ENCODE results near the gene HOXD9. TPM values are rescaled to one million over a fixed set of nuclear protein-coding genes. Genes with fewer than 3 reads are reported as not detected.

Gene HOXD9
- total RNA-seq, 1 experiment from 2014 or later: not detected

DNA sequence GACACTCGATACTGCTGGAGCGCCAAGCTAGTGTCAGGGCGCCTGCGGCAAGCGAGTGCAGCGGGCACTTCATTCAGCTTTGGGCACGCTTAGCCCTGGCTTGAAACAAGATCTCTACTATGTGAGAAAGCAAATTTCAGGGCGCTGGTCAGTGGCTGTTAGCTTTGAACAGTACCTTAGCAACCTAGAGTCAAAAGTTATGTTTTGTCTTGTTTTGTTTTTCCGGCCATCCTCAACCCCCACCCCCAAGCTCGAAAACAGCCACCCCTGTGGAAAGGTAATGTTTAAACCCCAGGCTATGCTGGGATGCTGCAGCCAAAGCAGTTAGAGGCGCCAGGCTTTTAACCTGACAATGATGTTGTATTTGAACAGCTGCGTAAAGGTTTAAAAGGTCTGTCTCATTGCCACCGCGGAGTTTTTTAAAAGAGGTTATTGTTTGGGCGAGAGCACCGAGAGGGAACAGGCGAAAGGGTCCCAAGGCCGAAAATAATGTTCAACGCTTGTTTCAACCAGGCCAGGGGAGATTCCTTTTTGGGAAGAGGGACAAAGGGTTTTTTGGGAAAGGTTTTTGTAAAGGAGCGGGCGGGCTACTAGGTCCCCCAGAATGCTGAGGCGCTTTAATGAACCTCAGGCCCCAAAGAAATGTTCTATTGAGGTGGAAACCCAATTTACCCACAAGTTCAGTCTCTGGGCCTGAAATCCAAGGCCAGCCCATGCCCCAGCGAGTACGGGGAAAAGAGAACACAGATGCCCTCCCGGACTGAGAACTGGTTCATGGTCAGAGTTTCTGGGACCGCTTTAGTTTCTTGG, 8.2 kb upstream of the HOXD9 start:
- Mint-ChIP-seq H3K4me1 (peaks cover 22% of the 10 kb centered on the region), H3K27ac (no peak overlapping the region), H3K4me3 (no peak overlapping the region), H3K36me3 (0 out of 2 replicates have a peak, but pooled peaks cover 7% of the 10 kb centered on the region), H3K27me3 (ENCODE audit: low read depth) (peaks cover 100% of the 10 kb centered on the region), H3K9me3 (peaks cover 4% of the 10 kb centered on the region)
- POLR2A ChIA-PET: no interaction called here
- no peak for DNase-seq (ENCODE audit: low spot score)
- CTCF ChIA-PET: interaction anchor here (1.4 to 1.7 kb wide), 3 partner anchors 13 to 26 kb away, joined by 6 to 9 read pairs (median 6); no protein-coding TSS in a partner anchor
- no peak for ATAC-seq
- TF ChIP-seq MLX (CRISPR knock-in tag; IDR thresholded peaks at IDR 0.05) (no peak), ZNF425 (CRISPR knock-in tag; conservative IDR thresholded peaks at IDR 0.05) (no peak), JUN (CRISPR knock-in tag; IDR thresholded peaks at IDR 0.05) (no peak), EMX1 (CRISPR knock-in tag; IDR thresholded peaks at IDR 0.05) (no peak), TEAD4 (CRISPR knock-in tag; IDR thresholded peaks at IDR 0.05) (no peak), ESRRA (CRISPR knock-in tag; IDR thresholded peaks at IDR 0.05; ENCODE audit: borderline replicate concordance) (no peak), IRF2 (CRISPR knock-in tag; IDR thresholded peaks at IDR 0.05; ENCODE audit: borderline replicate concordance, low read depth) (no peak), ZNF281 (CRISPR knock-in tag; IDR thresholded peaks at IDR 0.05) (no peak), JAZF1 (CRISPR knock-in tag; IDR thresholded peaks at IDR 0.05) (no peak), ZNF423 (CRISPR knock-in tag; IDR thresholded peaks at IDR 0.05) (no peak), NFE2L1 (CRISPR knock-in tag; IDR thresholded peaks at IDR 0.05) (no peak)
- TF ChIP-seq, protein P1, sequence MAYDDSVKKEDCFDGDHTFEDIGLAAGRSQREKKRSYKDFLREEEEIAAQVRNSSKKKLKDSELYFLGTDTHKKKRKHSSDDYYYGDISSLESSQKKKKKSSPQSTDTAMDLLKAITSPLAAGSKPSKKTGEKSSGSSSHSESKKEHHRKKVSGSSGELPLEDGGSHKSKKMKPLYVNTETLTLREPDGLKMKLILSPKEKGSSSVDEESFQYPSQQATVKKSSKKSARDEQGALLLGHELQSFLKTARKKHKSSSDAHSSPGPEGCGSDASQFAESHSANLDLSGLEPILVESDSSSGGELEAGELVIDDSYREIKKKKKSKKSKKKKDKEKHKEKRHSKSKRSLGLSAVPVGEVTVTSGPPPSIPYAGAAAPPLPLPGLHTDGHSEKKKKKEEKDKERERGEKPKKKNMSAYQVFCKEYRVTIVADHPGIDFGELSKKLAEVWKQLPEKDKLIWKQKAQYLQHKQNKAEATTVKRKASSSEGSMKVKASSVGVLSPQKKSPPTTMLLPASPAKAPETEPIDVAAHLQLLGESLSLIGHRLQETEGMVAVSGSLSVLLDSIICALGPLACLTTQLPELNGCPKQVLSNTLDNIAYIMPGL (CRISPR knock-in tag; IDR thresholded peaks at IDR 0.05): no peak
- TF ChIP-seq, protein P2, sequence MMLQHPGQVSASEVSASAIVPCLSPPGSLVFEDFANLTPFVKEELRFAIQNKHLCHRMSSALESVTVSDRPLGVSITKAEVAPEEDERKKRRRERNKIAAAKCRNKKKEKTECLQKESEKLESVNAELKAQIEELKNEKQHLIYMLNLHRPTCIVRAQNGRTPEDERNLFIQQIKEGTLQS (CRISPR knock-in tag; conservative IDR thresholded peaks at IDR 0.05): no peak

GRCh38 chr2:176114930-176115625, 7.4 kb upstream of the HOXD9 start:
- no peak for DNase-seq (ENCODE audit: low spot score)
- Mint-ChIP-seq H3K4me1 (peaks cover 19% of the 10 kb centered on the region), H3K27ac (no peak overlapping the region), H3K27me3 (ENCODE audit: low read depth) (peaks cover 100% of the 10 kb centered on the region), H3K9me3 (peaks cover 4% of the 10 kb centered on the region), H3K4me3 (no peak overlapping the region), H3K36me3 (0 out of 2 replicates have a peak, but pooled peaks cover 7% of the 10 kb centered on the region)
- ChIA-PET CTCF (interaction anchor here (1.5 to 1.7 kb wide), 2 partner anchors 18 to 26 kb away, joined by 6 to 9 read pairs; no protein-coding TSS in a partner anchor), POLR2A (no interaction called here)
- TF ChIP-seq NR2C2 (CRISPR knock-in tag; IDR thresholded peaks at IDR 0.05): no peak
- ATAC-seq: peak; percentile 10; the same call in 1 of the 2 replicates

Measured in WTC11 (cell line).